NCI-H2196 (cell line): Measurements from ENCODE around the gene STXBP6.

Experiments used
- DNase-seq: peaks from one replicate; lab custom pipeline; 2025; ENCODE audit not compliant: unreplicated experiment; lab: John Stamatoyannopoulos, UW

Gene STXBP6

GRCh38 chr14:24863968-24864684, 185.8 kb downstream of the STXBP6 start:
- DNase-seq: no peak

- no peak for DNase-seq
Observed at GRCh38 chr14:24861083-24861630, 188.8 kb downstream of the STXBP6 start.

GRCh38 chr14:24859559-24859958, 190.4 kb downstream of the STXBP6 start:
- no peak for DNase-seq

GRCh38 chr14:24858684-24859083, 191.3 kb downstream of the STXBP6 start:
- DNase-seq: no peak

- DNase-seq: no peak
Observed at GRCh38 chr14:24858052-24858451, 191.9 kb downstream of the STXBP6 start.

GRCh38 chr14:24857277-24857676, 192.7 kb downstream of the STXBP6 start:
- DNase-seq: no peak

- no peak for DNase-seq
Observed at GRCh38 chr14:24853446-24853845, 196.5 kb downstream of the STXBP6 start.

- DNase-seq: no peak
Observed at GRCh38 chr14:24852312-24853060, 197.5 kb downstream of the STXBP6 start.

- no peak for DNase-seq
Observed at GRCh38 chr14:24851837-24852236, 198.1 kb downstream of the STXBP6 start.

- no peak for DNase-seq
Observed at GRCh38 chr14:24851406-24851805, 198.5 kb downstream of the STXBP6 start.

- no peak for DNase-seq
Observed at GRCh38 chr14:24850072-24850471, 199.9 kb downstream of the STXBP6 start.

GRCh38 chr14:24849471-24849870, 200.5 kb downstream of the STXBP6 start:
- no peak for DNase-seq

GRCh38 chr14:24848102-24848790, 201.7 kb downstream of the STXBP6 start:
- no peak for DNase-seq

- no peak for DNase-seq
Observed at GRCh38 chr14:24847568-24848095, 202.3 kb downstream of the STXBP6 start.

- no peak for DNase-seq
Observed at GRCh38 chr14:24846261-24846660, 203.7 kb downstream of the STXBP6 start.

GRCh38 chr14:24845851-24846250, 204.1 kb downstream of the STXBP6 start:
- no peak for DNase-seq

- DNase-seq: no peak
Observed at GRCh38 chr14:24844011-24844410, 205.9 kb downstream of the STXBP6 start.

GRCh38 chr14:24843494-24843893, 206.5 kb downstream of the STXBP6 start:
- DNase-seq: no peak

GRCh38 chr14:24840204-24840893, 209.6 kb downstream of the STXBP6 start:
- DNase-seq: no peak

GRCh38 chr14:24839617-24840203, 210.2 kb downstream of the STXBP6 start:
- no peak for DNase-seq
